G401 (cell line): Measurements from ENCODE around the gene JMJD8. TPM values are rescaled to one million over a fixed set of nuclear protein-coding genes. Genes with fewer than 3 reads are reported as not detected.

Experiments used
- DNase-seq: peaks from one replicate; pipeline ENCODE4 v3.0.0-alpha.2; 2015; ENCODE audit warnings: low spot score
- in situ Hi-C: cut with HindIII; loops from 2 replicates; pipeline ENCODE4 v1.10.0; 2016; ENCODE audit warnings: low sequenced_read_pairs, mixed read lengths
- total RNA-seq: library from RNA; depleted of rRNA; stranded (reverse); fragments of >200 nt; shearing (Covaris generic); gene quantifications from 2 replicates; pipeline ENCODE4 v1.2.3, GENCODE V29; 2014

The JMJD8 gene
- total RNA-seq, 1 experiment from 2014 or later: 4.0 TPM

DNA sequence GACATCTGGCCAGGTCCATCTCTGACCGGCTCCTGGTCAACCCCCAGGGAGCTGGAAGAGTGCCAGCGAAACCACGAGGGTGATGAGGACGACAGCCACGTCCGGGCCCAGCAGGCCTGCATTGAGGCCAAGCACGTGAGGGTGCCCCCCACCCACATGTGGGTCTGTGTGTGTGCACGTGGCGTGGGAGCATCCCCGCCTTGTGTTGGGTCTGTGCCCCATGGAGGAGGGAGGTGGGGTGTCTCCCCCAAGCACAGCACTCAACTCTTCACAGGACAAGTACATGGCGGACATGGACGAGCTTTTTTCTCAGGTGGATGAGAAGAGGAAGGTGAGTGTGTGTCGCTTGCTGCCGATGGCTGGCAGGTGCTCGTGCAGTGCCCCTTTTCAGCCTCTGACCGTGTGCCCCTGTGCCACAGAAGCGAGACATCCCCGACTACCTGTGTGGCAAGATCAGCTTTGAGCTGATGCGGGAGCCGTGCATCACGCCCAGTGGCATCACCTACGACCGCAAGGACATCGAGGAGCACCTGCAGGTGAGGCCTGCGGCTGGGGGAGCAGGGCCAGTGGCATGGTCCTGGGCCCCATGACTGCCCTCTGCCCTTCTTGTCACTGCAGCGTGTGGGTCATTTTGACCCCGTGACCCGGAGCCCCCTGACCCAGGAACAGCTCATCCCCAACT lies 2.2 kb downstream of the JMJD8 start:
- DNase-seq: no peak
- in situ Hi-C loops: no loop called here

DNA sequence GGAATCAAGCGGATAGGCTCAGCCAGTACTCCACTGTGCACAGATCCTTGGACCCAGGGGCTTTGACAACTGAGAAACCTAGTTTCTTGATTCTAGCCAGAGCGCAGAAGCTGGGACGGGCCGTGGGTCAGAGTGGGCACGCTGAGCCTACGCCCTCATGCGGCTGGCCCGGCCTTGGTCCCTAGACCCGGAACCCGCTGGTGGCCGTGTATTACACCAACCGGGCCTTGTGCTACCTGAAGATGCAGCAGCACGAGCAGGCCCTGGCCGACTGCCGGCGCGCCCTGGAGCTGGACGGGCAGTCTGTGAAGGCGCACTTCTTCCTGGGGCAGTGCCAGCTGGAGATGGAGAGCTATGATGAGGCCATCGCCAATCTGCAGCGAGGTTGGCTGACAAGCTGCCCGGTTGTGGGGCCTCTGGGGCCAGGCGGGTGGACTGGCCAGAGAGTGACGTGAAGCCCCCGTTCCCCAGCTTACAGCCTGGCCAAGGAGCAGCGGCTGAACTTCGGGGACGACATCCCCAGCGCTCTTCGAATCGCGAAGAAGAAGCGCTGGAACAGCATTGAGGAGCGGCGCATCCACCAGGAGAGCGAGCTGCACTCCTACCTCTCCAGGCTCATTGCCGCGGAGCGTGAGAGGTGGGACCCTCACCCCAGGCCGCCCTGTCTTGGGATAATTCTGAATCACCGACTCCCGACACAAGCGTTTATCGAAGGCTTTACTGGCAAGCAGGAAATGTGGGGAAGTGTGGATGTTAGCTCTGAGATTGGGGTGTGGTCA lies 3.0 kb downstream of the JMJD8 start:
- in situ Hi-C loops: no loop called here
- DNase-seq: peak; percentile 53

DNA sequence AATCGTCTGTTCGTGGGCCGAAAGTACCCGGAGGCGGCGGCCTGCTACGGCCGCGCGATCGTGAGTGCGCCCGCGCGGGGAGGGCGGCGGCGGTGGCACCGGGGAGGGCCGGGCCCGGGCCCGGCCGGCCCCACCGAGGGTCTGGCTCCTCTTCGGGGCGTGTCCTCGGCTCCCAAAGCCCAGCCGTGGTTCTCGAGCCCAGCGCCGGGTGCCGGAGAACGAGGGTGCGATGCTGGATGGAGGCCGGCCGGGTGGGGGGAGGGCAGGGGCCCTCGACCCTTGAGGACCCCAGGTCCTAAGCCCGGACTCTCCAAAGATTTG lies 3.5 kb downstream of the JMJD8 start:
- in situ Hi-C loops: no loop called here
- DNase-seq: no peak

DNA sequence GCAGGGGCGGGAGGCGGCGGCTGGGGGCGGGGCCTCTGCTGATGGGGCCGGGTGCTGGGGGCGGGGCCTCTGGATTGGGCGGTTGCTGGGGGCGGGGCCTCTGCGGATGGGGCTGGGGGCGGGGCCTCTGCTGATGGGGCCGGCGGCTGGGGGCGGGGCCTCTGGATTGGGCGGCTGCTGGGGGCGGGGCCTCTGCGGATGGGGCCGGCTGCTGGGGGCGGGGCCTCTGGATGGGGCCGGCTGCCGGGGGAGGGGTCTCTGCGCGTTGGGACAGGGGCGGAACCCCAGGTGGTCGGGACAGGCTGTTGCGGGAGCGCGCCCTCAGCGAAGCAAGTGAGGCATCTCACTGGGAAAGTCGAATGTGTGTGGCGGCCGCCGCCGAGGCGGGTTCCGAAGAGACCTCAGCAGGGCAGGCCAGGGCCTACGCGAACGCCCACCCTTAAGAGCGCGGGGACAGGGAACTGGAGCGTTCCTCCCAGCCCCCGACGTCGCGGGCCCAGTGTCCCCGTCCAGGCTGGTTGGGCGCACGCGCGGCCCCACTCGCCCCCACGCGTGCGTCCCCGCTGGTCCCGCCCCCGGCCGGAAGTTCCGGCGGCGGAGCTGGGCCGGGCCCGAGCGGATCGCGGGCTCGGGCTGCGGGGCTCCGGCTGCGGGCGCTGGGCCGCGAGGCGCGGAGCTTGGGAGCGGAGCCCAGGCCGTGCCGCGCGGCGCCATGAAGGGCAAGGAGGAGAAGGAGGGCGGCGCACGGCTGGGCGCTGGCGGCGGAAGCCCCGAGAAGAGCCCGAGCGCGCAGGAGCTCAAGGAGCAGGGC lies 4.1 kb downstream of the JMJD8 start, which contains the start of gene STUB1:
STUB1 (plus strand) TSS at position 597 of the 811 bp plus-strand sequence; CDS start at position 713, 116 bp downstream.
- in situ Hi-C loops: no loop called here
- peak; percentile 75 for DNase-seq

DNA sequence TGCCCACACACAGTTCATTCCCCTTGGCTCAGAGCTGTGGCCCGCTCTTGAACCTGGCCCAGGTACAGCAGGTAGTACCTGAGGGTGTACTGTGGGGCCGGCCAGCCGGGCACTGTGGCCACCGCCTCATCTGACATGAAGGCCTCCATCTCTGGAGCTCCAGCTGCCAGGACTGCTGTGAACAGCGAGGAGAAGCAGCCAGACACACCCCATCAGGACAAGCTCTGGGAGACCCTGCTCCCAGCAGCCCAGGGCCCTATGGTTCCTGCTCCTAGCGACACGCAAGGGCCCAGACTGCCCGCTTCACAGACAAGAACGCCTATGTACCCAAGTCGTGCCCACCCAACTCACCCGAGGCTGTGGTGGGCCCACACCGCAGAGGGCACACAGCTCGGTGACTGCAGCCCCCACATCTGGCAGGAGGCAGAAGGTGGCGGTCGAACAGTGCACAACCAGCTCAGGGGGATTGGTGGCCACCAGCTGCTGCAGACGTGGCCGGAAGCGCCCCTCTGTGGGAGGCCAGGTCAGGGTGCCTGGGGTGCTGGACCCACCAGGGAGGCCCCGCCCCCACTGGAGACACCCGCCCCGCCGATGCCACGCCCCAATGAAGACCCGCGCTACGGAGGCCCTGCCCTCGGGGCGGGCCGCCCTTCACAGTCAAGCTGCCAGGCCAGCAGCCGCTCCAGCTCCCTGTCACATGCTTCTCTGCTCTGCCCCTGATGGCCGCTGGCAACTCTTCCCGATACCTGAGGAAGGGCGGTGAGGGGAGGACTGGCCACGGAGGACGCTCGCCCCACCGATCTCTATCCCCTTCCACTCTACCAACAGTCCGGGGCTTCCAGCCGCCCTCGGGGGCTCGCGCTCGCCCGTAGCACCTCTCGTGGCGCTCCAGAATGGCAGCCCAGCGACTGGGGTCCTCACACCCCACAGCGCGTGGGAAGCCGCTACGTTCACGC lies 5.0 kb downstream of the JMJD8 start:
- peak; percentile 76 for DNase-seq
- in situ Hi-C loops: no loop called here

DNA sequence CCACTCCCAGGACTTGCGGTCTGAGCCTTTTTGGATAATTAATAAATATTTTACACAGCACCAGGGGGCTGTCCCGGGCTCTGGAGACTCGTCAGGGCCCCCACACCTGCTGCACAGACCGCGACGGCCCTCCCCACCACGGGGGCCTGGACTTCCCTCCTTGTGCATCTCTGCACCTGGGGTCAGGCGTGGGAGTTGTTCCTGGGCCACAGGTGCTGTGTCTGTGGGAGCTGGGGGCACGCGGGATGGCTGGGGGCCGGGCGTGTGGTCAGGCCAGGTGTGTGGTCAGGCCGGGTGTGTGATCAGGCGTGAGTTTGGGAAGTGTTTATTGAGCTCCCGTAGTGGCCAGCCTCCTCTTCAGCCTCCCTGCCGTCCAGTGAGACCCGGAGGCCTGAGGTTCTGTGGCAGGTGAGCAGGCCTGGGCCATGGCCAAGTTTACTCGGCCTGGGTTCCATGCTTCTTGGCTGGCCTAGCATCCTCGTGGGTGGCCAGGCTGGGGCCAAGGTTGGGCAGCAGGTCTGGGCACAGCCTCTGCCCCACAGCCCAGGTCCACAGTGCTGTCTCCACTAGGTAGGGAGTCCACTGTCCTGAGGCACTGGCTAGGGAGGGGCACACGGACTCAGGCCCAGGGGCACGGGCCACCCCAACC lies 5.8 kb downstream of the JMJD8 start:
- in situ Hi-C loops: no loop called here
- peak; percentile 78 for DNase-seq

DNA sequence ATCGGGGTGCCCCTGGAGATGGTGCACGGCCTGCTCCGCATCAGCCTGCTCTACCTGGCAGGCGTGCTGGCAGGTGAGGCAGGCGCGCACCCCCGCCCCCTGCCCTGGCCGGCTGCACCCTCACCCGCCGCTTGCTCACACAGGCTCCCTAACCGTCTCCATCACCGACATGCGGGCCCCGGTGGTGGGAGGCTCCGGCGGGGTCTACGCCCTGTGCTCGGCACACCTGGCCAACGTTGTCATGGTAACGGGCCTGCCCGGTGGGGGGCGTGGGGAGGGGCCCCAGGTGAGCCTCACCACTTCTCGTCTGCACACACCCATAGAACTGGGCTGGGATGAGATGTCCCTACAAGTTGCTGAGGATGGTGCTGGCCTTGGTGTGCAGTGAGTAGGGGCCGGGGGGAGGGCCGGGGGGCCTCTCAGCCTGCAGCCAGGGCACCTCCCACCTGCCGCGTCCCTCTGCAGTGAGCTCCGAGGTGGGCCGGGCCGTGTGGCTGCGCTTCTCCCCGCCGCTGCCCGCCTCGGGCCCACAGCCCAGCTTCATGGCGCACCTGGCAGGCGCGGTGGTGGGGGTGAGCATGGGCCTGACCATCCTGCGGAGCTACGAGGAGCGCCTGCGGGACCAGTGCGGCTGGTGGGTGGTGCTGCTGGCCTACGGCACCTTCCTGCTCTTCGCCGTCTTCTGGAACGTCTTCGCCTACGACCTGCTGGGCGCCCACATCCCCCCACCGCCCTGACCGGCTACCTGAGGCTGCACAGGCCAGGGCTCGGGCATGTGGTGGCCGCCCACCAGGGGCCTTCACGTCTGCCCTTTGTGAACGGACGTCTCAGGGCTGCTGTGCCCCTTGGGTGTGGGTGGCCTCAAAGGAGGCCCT lies 6.6 kb downstream of the JMJD8 start:
- in situ Hi-C loops: no loop called here
- no peak for DNase-seq

DNA sequence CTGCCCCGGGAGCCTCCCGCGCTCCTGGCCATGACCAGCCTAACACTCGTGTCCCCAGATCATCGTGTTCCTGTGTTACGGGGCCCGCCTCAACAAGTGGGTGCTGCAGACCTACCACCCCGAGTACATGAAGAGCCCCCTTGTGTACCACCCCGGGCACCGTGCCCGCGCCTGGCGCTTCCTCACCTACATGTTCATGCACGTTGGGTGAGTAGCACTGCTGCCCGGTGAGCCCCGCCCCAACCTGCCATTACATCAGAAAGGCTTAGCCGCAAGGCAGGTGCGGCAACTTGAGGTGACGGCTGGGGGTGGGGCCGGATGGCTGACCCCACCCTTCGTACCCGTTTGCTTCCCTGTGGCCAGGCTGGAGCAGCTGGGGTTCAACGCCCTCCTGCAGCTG lies 7.2 kb downstream of the JMJD8 start:
- in situ Hi-C loops: no loop called here
- DNase-seq: no peak

DNA sequence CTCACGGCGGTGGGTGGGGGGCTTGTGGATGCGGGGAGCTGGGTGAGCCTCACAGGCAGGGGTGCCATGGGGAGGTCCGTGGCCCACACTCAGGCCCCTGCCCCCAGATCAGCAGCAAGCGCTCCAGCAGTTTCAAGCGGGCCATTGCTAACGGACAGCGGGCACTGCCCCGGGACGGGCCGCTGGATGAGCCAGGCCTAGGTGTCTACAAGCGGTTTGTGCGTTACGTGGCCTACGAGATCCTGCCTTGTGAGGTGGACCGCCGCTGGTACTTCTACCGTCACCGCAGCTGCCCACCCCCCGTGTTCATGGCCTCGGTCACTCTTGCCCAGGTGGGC lies 7.6 kb downstream of the JMJD8 start:
- in situ Hi-C loops: no loop called here

DNA sequence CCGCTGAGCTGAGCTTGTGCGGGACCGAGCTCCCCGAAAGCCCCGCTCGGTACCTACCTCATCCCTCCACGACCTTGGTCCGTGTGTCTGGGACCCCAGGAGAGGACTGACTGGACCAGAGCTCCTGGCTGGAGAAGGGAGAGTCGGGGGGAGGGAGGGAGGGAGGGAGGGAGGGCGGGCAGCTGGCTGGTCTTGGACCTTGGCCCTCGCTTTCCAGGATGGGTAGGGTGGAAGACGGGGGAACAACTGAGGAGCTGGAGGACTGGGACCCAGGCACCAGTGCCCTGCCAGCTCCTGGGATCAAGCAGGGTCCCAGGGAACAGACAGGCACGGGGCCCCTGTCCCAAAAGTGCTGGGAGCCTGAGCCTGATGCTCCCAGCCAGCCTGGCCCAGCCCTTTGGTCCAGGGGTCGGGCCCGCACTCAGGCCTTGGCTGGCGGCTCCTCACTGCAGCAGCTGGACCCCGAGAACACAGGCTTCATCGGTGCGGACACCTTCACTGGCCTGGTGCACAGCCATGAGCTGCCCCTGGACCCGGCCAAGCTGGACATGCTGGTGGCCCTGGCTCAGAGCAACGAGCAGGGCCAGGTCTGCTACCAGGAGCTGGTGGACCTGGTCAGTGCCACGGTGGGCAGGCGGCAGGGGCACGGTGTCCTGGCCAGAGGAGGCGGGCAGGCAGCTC lies 8.1 kb downstream of the JMJD8 start:
- in situ Hi-C loops: no loop called here

More for the DNA sequence above, 7.6 kb downstream of the JMJD8 start:
- no peak for DNase-seq

DNA sequence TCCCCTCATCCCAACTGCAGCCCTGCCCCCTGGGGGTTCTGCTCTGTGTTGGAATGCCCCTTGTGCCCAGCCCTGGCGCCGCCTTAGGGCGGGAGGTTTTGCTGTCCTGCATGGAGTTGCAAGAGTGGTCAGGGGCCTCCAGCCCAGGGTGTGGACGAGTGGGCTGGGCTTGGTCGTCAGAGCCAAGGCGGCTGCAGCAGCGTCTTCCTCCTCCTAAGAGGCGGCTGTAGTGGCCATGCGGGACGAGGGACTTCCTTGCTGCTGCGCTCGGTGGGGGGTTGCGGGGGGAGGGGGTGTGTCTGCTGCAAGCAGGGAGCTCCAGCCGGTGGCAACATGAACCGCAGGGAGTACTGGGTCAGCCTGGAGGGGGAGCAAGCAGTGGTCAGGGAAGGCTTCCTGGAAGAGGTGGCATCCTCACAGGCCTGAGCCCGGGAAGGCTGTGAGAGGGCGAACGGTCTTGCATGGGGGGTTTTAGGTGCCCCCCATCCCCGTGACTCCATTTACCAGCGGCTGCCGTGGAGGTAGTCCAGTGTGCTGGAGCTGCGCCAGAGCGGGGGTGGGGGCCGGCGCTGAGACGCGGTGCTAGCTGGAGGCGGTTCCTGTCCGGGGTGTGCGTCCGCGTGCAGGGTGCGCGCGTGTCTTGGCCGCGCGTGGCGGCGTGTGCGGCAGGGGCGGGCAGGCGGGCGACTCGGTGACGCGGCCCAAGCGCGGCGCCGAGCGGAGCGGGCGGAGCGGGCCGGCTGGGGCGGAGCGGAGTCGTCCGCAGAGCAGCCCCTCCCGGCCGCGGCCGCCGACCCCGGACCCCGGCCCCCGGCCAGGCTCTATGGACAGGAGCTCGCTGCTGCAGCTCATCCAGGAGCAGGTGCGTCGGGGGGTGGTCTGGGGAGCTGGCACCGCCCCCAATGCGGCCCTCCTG lies 8.9 kb downstream of the JMJD8 start, which contains the start of gene RHBDL1:
RHBDL1 (plus strand) TSS at position 704 of the 916 bp plus-strand sequence; CDS start at position 824, 120 bp downstream.
- in situ Hi-C loops: no loop called here
- peak; percentile 37 for DNase-seq

More for the DNA sequence above, 8.1 kb downstream of the JMJD8 start:
- DNase-seq: no peak

DNA sequence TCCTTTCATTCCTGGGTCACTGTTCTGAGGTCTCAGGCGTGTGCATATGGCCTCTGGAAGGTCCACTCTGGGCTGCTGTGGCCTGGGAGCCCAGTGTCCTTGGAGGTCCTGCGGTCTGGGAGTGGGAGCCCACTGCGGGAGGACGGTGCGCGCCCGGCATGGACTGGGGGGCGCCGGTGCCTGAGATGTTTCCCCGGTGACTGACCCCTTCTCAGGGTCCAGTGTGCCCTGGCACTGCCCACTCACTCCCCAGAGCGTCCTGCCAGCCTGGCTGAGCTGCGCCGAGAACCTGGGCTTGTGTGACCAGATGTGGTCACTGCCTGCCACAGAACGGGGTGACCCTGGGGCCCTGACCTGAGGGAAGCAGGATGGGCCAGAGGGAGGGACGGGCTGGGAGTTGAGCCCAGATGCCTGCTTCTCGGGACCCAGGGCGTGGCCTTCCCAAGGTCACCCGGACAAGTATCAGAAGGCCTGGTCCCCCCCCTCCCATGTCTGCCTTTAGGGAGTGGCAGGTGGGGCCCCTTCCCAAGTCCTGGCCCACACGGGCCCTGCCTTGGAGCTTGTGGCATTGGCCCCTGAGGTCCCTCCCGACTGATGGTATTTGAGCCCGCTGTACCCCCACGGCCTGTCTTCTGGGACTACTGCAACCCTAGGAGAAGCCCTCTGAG lies 9.8 kb downstream of the JMJD8 start:
- DNase-seq: no peak
- in situ Hi-C loops: no loop called here

DNA sequence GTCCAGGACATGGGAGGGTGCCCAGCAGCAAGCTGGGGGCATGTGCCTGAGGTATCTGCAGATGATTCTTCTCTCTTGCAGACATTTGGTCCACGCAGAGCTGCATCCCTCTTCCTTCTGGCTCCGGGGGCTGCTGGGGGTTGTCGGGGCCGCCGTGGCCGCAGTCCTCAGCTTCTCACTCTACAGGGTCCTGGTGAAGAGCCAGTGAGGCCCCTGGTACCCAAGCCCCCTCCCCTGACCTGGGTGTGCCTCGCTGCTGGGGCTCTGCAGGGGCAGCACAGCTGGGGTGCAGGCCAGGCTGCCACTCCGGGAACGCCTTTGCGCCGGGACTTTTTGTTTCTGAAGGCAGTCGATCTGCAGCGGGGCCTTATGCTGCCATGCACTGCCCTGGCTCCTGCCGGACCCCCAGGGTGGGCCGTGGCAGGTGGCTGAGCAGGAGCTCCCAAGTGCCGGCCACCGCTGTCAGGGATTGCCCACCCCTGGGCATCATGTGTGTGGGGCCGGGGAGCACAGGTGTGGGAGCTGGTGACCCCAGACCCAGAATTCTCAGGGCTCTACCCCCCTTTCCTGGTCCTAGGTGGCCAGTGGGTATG lies 10.6 kb downstream of the JMJD8 start:
- in situ Hi-C loops: no loop called here
- DNase-seq: no peak

DNA sequence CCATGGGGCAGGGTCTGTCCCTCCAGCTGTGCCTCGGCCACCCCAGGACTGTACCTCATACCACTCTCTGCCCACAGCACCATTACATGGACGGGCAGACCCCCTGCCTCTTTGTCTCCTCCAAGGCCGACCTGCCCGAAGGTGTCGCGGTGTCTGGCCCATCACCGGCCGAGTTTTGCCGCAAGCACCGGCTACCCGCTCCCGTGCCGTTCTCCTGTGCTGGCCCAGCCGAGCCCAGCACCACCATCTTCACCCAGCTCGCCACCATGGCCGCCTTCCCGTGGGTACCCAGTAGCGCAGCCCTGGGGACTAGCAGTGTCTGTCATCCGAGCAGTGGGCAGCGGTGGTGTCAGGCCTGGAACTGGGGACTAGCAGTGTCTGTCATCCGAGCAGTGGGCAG lies 11.3 kb downstream of the JMJD8 start:
- in situ Hi-C loops: no loop called here
- DNase-seq: no peak

DNA sequence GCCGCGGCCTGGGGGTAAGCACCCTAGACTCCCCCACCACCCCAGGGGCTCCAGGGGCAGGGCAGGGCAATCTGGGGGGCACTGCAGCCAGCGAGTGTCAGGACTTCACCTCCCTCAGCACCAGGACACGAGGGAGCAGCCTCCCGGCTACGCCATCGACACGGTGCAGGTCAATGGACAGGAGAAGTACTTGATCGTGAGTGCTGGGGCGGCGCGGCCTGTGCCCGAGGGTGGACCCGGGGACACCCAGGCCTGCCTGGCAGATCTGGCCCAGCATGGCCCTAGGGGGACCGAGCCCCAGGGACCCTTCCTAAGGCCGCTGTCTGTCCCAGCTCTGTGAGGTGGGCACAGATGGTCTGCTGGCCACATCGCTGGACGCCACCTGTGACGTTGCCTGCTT lies 11.8 kb downstream of the JMJD8 start:
- no peak for DNase-seq
- in situ Hi-C loops: no loop called here
